Fibroblast of lung (primary cell): ENCODE results near the gene DRC7.

ENCODE experiments used
- CTCF ChIP-seq, 2 donors: IDR thresholded peaks in 1 of 2; conservative IDR thresholded peaks in 1 of 2; 1 replicate in 1 of 2; 2 replicates in 1 of 2; pipeline ENCODE4 v1.5.1; 2011 to 2012; ENCODE audit warnings: low read length in 2 of 2, control low read depth in 1 of 2, inconsistent platforms in 1 of 2, low read depth in 1 of 2, mild to moderate bottlenecking in 1 of 2
- EZH2 ChIP-seq: IDR thresholded peaks from 2 replicates; pipeline ENCODE4 v1.5.1; 2012; ENCODE audit warnings: low read length, control low read depth, mild to moderate bottlenecking; ENCODE audit errors: missing control alignments

GRCh38 chr16:57773655-57774295, 79.2 kb downstream of the DRC7 start:
- TF ChIP-seq CTCF (conservative IDR thresholded peaks at IDR 0.05 in 1 of 2, IDR thresholded peaks at IDR 0.05 in 1 of 2; ENCODE audit: low read depth in 1 of 2, low read length in 2 of 2) (no peak), EZH2 (no peak)
